ENCODE measurements around the gene SLCO2B1. TPM values are rescaled to one million over a fixed set of nuclear protein-coding genes. Genes with fewer than 3 reads are reported as not detected.

SLCO2B1 gene
- total RNA-seq, 1 experiment from 2014 or later: not detected

GRCh38 chr11:75208446-75208845 is 57.5 kb downstream of the SLCO2B1 start:
- H3K18ac ChIP-seq (ENCODE audit: insufficient read length, low read depth, low read length): no peak overlapping the region
- no peaks in the 10 kb centered on the region for H3K23me2 ChIP-seq (ENCODE audit: insufficient read length, low read depth, low read length, poor library complexity, severe bottlenecking)
- no peaks in the 10 kb centered on the region for H3K27me3 ChIP-seq (ENCODE audit: insufficient read depth, low read length)
- no peak overlapping the region for H3K56ac ChIP-seq (ENCODE audit: insufficient read length, low read depth, low read length)
- no peak overlapping the region for H4K5ac ChIP-seq (ENCODE audit: insufficient read length, low read depth, low read length)
- Mint-ChIP-seq H3K4me1 (no peaks in the 10 kb centered on the region), H3K36me3 (ENCODE audit: insufficient read depth in 1 of 3, low read depth in 3 of 3) (no peaks in the 10 kb centered on the region), H3K9me3 (no peaks in the 10 kb centered on the region), H3K4me3 (no peak overlapping the region), H3K27me3 (ENCODE audit: low read depth) (peaks cover 11% of the 10 kb centered on the region), H3K27ac (no peak overlapping the region)
- H3K14ac ChIP-seq (ENCODE audit: insufficient read depth, low read length): no peak overlapping the region
- H2BK5ac ChIP-seq (ENCODE audit: insufficient read length, low read length): no peak overlapping the region
- H4K91ac ChIP-seq (ENCODE audit: insufficient read length, low read depth, low read length): no peak overlapping the region
- no peaks in the 10 kb centered on the region for H3K9me3 ChIP-seq (ENCODE audit: control insufficient read depth, low read depth, low read length)
- H2AK5ac ChIP-seq (ENCODE audit: insufficient read length, low read length): no peak overlapping the region
- no peak overlapping the region for H3K23ac ChIP-seq (ENCODE audit: insufficient read length, low read depth, low read length)
- no CpG with 5 or more reads among the region's 2 CpGs for WGBS (ENCODE audit: extremely low coverage, insufficient read length, low lambda C conversion rate)
- H3K4me1 ChIP-seq (ENCODE audit: insufficient read depth, low read length): no peaks in the 10 kb centered on the region
- H4K8ac ChIP-seq (replicated peaks; ENCODE audit: insufficient read length, low read depth, low read length): no peak overlapping the region
- no peak overlapping the region for H2BK120ac ChIP-seq (ENCODE audit: low read depth, low read length, poor library complexity, severe bottlenecking)
- no peak for DNase-seq
- H4K20me1 ChIP-seq (ENCODE audit: control insufficient read depth, insufficient read depth, insufficient read length): no peaks in the 10 kb centered on the region
- H2BK20ac ChIP-seq (ENCODE audit: low read depth, low read length, poor library complexity, severe bottlenecking): no peak overlapping the region
- no peak overlapping the region for H3K4ac ChIP-seq (ENCODE audit: low read depth, low read length)
- no peak overlapping the region for H3T11ph ChIP-seq (ENCODE audit: low read length)
- H2BK15ac ChIP-seq (ENCODE audit: low read depth, low read length): no peak overlapping the region
- no peak overlapping the region for H2BK12ac ChIP-seq (ENCODE audit: insufficient read length, low read depth, low read length)
- no peak overlapping the region for H3K9ac ChIP-seq (ENCODE audit: extremely low read depth, insufficient read length, low read length)
- no peak overlapping the region for H3K4me2 ChIP-seq (ENCODE audit: insufficient read depth, insufficient read length, low read length)
- H3K79me1 ChIP-seq (ENCODE audit: insufficient read depth, low read depth, low read length, poor library complexity, severe bottlenecking): no peaks in the 10 kb centered on the region
- no peaks in the 10 kb centered on the region for H3K79me2 ChIP-seq (ENCODE audit: insufficient read depth, low read length)
- H3K27ac ChIP-seq (ENCODE audit: insufficient read length, low read depth, low read length): no peak overlapping the region
- H2AFZ ChIP-seq (ENCODE audit: low read length): no peak overlapping the region
- no peak for TF ChIP-seq CTCF (conservative IDR thresholded peaks at IDR 0.05)

All from H9 (cell line).